GM23338 (cell line): ENCODE results near the gene TUFT1. TPM values are rescaled to one million over a fixed set of nuclear protein-coding genes. Genes with fewer than 3 reads are reported as not detected.
"Not testable (repeated sequence)": the region's sequence is repeated elsewhere in the genome, so short reads cannot be mapped to it uniquely, and the experiment has no call there.

Source experiments
- ATAC-seq: fragments of 200-7000 bp; cut with Tn5 transposase; 3 replicates; pipeline ENCODE4 v1.9.1; 2020
- DNase-seq: peaks from one replicate; pipeline ENCODE4 v3.0.0-alpha.2; 2015; ENCODE audit warnings: low spot score
- H2AFZ ChIP-seq: fragments of 200-600 bp; sonication (generic); 2 replicates; pipeline ENCODE4 v1.8.0; 2016; ENCODE audit warnings: antibody characterized with exemption, mild to moderate bottlenecking, moderate library complexity
- H3F3A ChIP-seq: fragments of 200-600 bp; sonication (generic); replicated peaks from 2 replicates; pipeline ENCODE4 v1.8.0; 2017; ENCODE audit warnings: antibody characterized with exemption, mixed run types, low read depth
- H3K27ac ChIP-seq: fragments of 200-600 bp; sonication (generic); 2 replicates; pipeline ENCODE4 v1.6.1; 2016; ENCODE audit warnings: low read depth
- H3K27me3 ChIP-seq: fragments of 200-600 bp; sonication (generic); 2 replicates; pipeline ENCODE4 v1.8.0; 2016; ENCODE audit warnings: mild to moderate bottlenecking, mixed run types, moderate library complexity; ENCODE audit not compliant: insufficient read depth
- H3K36me3 ChIP-seq: fragments of 200-600 bp; sonication (generic); 2 replicates; pipeline ENCODE4 v1.8.0; 2016; ENCODE audit warnings: mild to moderate bottlenecking; ENCODE audit not compliant: insufficient read depth
- H3K4me1 ChIP-seq: fragments of 200-600 bp; sonication (generic); 2 replicates; pipeline ENCODE4 v1.8.0; 2016; ENCODE audit warnings: mild to moderate bottlenecking, moderate library complexity; ENCODE audit not compliant: insufficient read depth
- H3K4me2 ChIP-seq: fragments of 200-600 bp; sonication (generic); 2 replicates; pipeline ENCODE4 v1.7.1; 2017; ENCODE audit warnings: mixed run types
- H3K4me3 ChIP-seq: fragments of 200-600 bp; sonication (generic); 2 replicates; pipeline ENCODE4 v1.6.1; 2016; ENCODE audit warnings: mixed run types
- H3K79me2 ChIP-seq: fragments of 200-600 bp; sonication (generic); replicated peaks from 2 replicates; pipeline ENCODE4 v1.8.0; 2017; ENCODE audit warnings: mild to moderate bottlenecking; ENCODE audit not compliant: insufficient read depth
- H3K9me2 ChIP-seq: fragments of 200-600 bp; sonication (generic); 2 replicates; pipeline ENCODE4 v1.8.0; 2017; ENCODE audit not compliant: insufficient read depth
- H4K20me1 ChIP-seq: fragments of 200-600 bp; sonication (generic); replicated peaks from 2 replicates; pipeline ENCODE4 v1.8.0; 2017; ENCODE audit warnings: mild to moderate bottlenecking; ENCODE audit not compliant: insufficient read depth
- H3K27ac Mint-ChIP-seq: 2 replicates; pipeline ENCODE4 v1.8.0; 2020; ENCODE audit warnings: inconsistent platforms, mild to moderate bottlenecking, moderate library complexity, mixed read lengths
- H3K27me3 Mint-ChIP-seq: 3 replicates; pipeline ENCODE4 v1.8.0; 2022; ENCODE audit warnings: low read depth, mild to moderate bottlenecking, moderate library complexity, mixed read lengths, inconsistent platforms; ENCODE audit not compliant: insufficient read depth, poor library complexity
- H3K36me3 Mint-ChIP-seq: 3 replicates; pipeline ENCODE4 v1.8.0; 2021; ENCODE audit warnings: low read depth, mild to moderate bottlenecking, inconsistent platforms, moderate library complexity, mixed read lengths
- H3K4me1 Mint-ChIP-seq: 3 replicates; pipeline ENCODE4 v1.8.0; 2020; ENCODE audit warnings: mild to moderate bottlenecking, inconsistent platforms, mixed read lengths
- H3K4me3 Mint-ChIP-seq: 3 replicates; pipeline ENCODE4 v1.8.0; 2021; ENCODE audit warnings: moderate library complexity, mild to moderate bottlenecking, inconsistent platforms, mixed read lengths
- H3K9me3 Mint-ChIP-seq: 3 replicates; pipeline ENCODE4 v1.8.0; 2020; ENCODE audit warnings: moderate library complexity, mild to moderate bottlenecking, inconsistent platforms, mixed read lengths
- CREB1 ChIP-seq: fragments of 250-450 bp; sonication (Bioruptor Pico); IDR thresholded peaks from 2 replicates; pipeline ENCODE4 v1.5.0; 2020; ENCODE audit warnings: low read depth, mild to moderate bottlenecking, moderate library complexity
- EZH2 ChIP-seq: fragments of 200-600 bp; sonication (generic); IDR thresholded peaks from one replicate; pipeline ENCODE4 v1.8.0; 2017; ENCODE audit warnings: antibody characterized with exemption, mild to moderate bottlenecking, low read depth; ENCODE audit not compliant: unreplicated experiment
- EZH2phosphoT487 ChIP-seq: fragments of 200-600 bp; sonication (generic); IDR thresholded peaks from one replicate; pipeline ENCODE4 v1.8.1; 2018; ENCODE audit warnings: antibody characterized with exemption; ENCODE audit not compliant: unreplicated experiment
- JUNB ChIP-seq: IDR thresholded peaks from one replicate; pipeline ENCODE4 v1.6.1; 2016; ENCODE audit warnings: antibody characterized with exemption; ENCODE audit not compliant: unreplicated experiment
- NANOG ChIP-seq: IDR thresholded peaks from 2 replicates; pipeline ENCODE4 v1.6.1; 2016; ENCODE audit warnings: antibody characterized with exemption, borderline replicate concordance
- POLR2AphosphoS5 ChIP-seq: IDR thresholded peaks from 2 replicates; pipeline ENCODE4 v1.6.1; 2016; ENCODE audit warnings: antibody characterized with exemption, low read depth
- STAT1 ChIP-seq: IDR thresholded peaks from one replicate; pipeline ENCODE4 v1.6.1; 2016; ENCODE audit warnings: antibody characterized with exemption; ENCODE audit not compliant: unreplicated experiment
- ZNF114 ChIP-seq: fragments of 250-450 bp; sonication (Bioruptor Pico); IDR thresholded peaks from 2 replicates; pipeline ENCODE4 v1.5.0; 2020; ENCODE audit warnings: mild to moderate bottlenecking, moderate library complexity
- ZNF331 ChIP-seq: fragments of 250-450 bp; sonication (Bioruptor Pico); IDR thresholded peaks from 2 replicates; pipeline ENCODE4 v1.5.0; 2020; ENCODE audit warnings: low read depth, mild to moderate bottlenecking, moderate library complexity
- polyA plus RNA-seq: library from polyadenylated mRNA; unstranded; fragments of >200 nt; fragmentation: Nextera tagmentation; extraction: Ambion mirVana; gene quantifications from 2 replicates; pipeline ENCODE4 v1.2.1, GENCODE V29; 2016
- total RNA-seq: library from RNA; depleted of rRNA; stranded (reverse); fragments of >200 nt; shearing (Covaris generic); gene quantifications from 2 replicates; pipeline ENCODE4 v1.2.3, GENCODE V29; 2014
- TF ChIP-seq, protein P1 (sequence below), 2 experiments: fragments of 200-600 bp in 1 of 2; sonication (generic) in 1 of 2; conservative IDR thresholded peaks; 2 replicates each; pipeline versions ENCODE4 v1.5.1 to v1.6.1; 2016 to 2017; ENCODE audit warnings: antibody characterized with exemption in 2 of 2, low read depth in 2 of 2, mild to moderate bottlenecking in 2 of 2, moderate library complexity in 1 of 2
- TF ChIP-seq, protein P2 (sequence below): IDR thresholded peaks from 2 replicates; pipeline ENCODE4 v1.6.1; 2016; ENCODE audit warnings: antibody characterized with exemption
- TF ChIP-seq, protein P3 (sequence below): IDR thresholded peaks from one replicate; pipeline ENCODE4 v1.6.1; 2018; ENCODE audit warnings: antibody characterized with exemption; ENCODE audit not compliant: unreplicated experiment

The TUFT1 gene
- total and polyA plus RNA-seq, 2 experiments from 2014 or later: 6.0 to 11.9 TPM

DNA sequence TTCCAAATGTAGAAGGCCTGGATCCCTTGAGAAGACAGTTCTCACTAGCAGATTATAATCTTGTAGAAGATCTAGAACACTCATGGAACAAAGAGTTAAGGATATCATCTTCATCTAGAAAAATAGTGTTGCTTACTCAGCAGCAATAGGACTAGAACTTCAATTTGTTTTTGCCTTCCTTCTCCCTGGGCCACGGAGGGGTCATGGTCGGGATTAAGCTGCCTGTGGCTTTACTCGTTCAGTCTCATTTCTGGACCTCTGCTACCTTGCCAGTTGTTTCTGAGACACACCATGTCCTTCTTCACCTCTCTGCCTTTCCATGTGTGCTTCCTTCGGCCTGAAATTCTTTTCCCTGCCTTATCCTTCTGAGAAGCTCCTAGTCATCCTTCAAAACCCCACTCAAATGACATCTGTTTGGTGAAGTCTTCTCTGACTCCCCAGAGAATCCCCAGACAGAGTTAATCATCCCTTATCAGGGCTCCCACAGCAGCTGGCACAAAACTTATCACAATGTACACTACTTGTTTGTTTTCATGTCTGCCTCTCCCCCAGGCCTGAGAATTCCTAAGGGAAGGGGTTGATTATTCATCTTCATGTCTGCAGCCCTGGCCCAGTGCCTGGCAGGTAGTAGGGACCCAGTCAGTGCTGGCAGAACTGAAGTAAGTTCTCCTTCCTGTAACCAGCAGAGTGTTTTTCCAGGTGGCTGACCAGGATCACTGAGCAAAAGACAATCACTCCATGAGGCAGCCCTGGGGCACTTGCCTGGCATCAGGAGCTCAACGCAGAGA is 56.3 kb downstream of the TUFT1 start:
- Histone ChIP-seq H3K4me3 (no peak overlapping the region), H3K79me2 (no peaks in the 10 kb centered on the region), H3F3A (no peaks in the 10 kb centered on the region), H3K27me3 (0 out of 2 replicates have a peak, but pooled peaks cover 5% of the 10 kb centered on the region), H3K9me2 (no peaks in the 10 kb centered on the region), H2AFZ (no peak overlapping the region), H3K27ac (no peak overlapping the region), H3K4me1 (no peaks in the 10 kb centered on the region), H4K20me1 (no peaks in the 10 kb centered on the region), H3K36me3 (no peaks in the 10 kb centered on the region), H3K4me2 (no peak overlapping the region)
- Mint-ChIP-seq H3K4me3 (no peak overlapping the region; the same call in 2 of the 3 replicates), H3K36me3 (peaks cover 3% of the 10 kb centered on the region; the same call in 1 of the 3 replicates), H3K27me3 (peaks cover 6% of the 10 kb centered on the region), H3K4me1 (peaks cover 6% of the 10 kb centered on the region), H3K27ac (no peak overlapping the region), H3K9me3 (peaks cover 6% of the 10 kb centered on the region)
- DNase-seq (no peak), ATAC-seq (no peak)
- TF ChIP-seq NANOG: no peak
- no peak for TF ChIP-seq STAT1
- TF ChIP-seq POLR2AphosphoS5: no peak

DNA sequence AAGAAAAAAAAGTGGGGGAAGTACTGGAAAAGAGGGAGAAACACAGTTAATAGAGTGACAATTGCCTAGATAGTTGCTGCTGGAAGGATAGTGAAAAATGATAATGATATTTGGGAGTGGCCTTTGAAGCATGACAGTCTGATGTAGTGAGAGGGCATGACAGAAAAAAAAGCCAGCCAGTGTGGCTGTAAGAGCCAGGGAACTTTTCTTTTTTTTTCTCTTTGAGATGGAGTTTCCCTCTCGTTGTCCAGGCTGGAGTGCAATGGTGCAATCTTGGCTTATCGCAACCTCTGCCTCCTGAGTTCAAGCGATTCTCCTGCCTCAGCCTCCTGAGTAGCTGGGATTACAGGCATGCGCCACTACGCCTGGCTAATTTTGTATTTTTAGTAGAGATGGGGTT is 62.4 kb downstream of the TUFT1 start:
- not testable (repeated sequence) for H3K4me1 ChIP-seq, H3K4me1 Mint-ChIP-seq, H3K9me2 ChIP-seq, H3K4me3 Mint-ChIP-seq, DNase-seq, ATAC-seq, H3F3A ChIP-seq, H3K36me3 Mint-ChIP-seq, H3K27me3 ChIP-seq, H3K4me2 ChIP-seq, H3K27me3 Mint-ChIP-seq, H3K79me2 ChIP-seq, H3K4me3 ChIP-seq, H3K36me3 ChIP-seq, H3K27ac ChIP-seq, H4K20me1 ChIP-seq, H3K27ac Mint-ChIP-seq, H2AFZ ChIP-seq
- H3K9me3 Mint-ChIP-seq: peaks cover 13% of the 10 kb centered on the region

DNA sequence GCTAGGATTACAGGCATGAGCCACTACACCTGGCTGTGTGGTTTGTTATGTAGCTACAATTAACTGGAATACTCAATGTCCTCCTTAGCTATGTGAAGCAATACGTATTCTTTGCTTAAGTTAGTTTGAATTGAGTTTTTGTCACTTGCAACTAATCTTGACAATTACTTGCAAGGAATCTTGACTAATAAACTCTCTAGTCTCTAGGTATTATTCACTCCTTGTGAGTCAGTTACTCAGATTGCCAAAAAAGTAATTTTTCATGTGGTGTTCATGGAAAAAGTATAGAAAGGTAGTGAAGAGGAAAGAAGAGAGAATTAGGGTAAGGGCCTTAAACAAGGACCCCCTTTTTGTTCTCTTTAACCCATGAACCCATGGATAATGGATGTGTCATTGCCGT is 64.2 kb downstream of the TUFT1 start:
- H3K27ac Mint-ChIP-seq: no peak overlapping the region
- no peak overlapping the region for H3K4me2 ChIP-seq
- no peaks in the 10 kb centered on the region for H3F3A ChIP-seq
- no peaks in the 10 kb centered on the region for H3K36me3 Mint-ChIP-seq
- no peak for ATAC-seq
- DNase-seq: no peak
- no peaks in the 10 kb centered on the region for H3K79me2 ChIP-seq
- no peaks in the 10 kb centered on the region for H3K36me3 ChIP-seq
- no peak overlapping the region for H3K4me3 Mint-ChIP-seq
- H2AFZ ChIP-seq: no peak overlapping the region
- no peaks in the 10 kb centered on the region for H3K9me2 ChIP-seq
- peaks cover 3% of the 10 kb centered on the region; the same call in 1 of the 3 replicates for H3K4me1 Mint-ChIP-seq
- no peaks in the 10 kb centered on the region for H3K4me1 ChIP-seq
- H3K27me3 Mint-ChIP-seq: peaks cover 4% of the 10 kb centered on the region
- no peaks in the 10 kb centered on the region for H4K20me1 ChIP-seq
- peaks cover 8% of the 10 kb centered on the region; the same call in 2 of the 3 replicates for H3K9me3 Mint-ChIP-seq
- H3K27ac ChIP-seq: no peak overlapping the region
- H3K4me3 ChIP-seq: no peak overlapping the region
- H3K27me3 ChIP-seq: no peaks in the 10 kb centered on the region
- TF ChIP-seq EZH2 (no peak), CREB1 (CRISPR knock-in tag) (no peak), POLR2AphosphoS5 (no peak), ZNF114 (CRISPR knock-in tag) (no peak), EZH2phosphoT487 (no peak), STAT1 (no peak), JUNB (no peak), ZNF331 (CRISPR knock-in tag) (no peak)
- TF ChIP-seq, protein P1, sequence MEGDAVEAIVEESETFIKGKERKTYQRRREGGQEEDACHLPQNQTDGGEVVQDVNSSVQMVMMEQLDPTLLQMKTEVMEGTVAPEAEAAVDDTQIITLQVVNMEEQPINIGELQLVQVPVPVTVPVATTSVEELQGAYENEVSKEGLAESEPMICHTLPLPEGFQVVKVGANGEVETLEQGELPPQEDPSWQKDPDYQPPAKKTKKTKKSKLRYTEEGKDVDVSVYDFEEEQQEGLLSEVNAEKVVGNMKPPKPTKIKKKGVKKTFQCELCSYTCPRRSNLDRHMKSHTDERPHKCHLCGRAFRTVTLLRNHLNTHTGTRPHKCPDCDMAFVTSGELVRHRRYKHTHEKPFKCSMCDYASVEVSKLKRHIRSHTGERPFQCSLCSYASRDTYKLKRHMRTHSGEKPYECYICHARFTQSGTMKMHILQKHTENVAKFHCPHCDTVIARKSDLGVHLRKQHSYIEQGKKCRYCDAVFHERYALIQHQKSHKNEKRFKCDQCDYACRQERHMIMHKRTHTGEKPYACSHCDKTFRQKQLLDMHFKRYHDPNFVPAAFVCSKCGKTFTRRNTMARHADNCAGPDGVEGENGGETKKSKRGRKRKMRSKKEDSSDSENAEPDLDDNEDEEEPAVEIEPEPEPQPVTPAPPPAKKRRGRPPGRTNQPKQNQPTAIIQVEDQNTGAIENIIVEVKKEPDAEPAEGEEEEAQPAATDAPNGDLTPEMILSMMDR (conservative IDR thresholded peaks at IDR 0.05; ENCODE audit: low read depth in 2 of 2): no peak
- TF ChIP-seq, protein P2, sequence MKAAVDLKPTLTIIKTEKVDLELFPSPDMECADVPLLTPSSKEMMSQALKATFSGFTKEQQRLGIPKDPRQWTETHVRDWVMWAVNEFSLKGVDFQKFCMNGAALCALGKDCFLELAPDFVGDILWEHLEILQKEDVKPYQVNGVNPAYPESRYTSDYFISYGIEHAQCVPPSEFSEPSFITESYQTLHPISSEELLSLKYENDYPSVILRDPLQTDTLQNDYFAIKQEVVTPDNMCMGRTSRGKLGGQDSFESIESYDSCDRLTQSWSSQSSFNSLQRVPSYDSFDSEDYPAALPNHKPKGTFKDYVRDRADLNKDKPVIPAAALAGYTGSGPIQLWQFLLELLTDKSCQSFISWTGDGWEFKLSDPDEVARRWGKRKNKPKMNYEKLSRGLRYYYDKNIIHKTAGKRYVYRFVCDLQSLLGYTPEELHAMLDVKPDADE: no peak
- TF ChIP-seq, protein P3, sequence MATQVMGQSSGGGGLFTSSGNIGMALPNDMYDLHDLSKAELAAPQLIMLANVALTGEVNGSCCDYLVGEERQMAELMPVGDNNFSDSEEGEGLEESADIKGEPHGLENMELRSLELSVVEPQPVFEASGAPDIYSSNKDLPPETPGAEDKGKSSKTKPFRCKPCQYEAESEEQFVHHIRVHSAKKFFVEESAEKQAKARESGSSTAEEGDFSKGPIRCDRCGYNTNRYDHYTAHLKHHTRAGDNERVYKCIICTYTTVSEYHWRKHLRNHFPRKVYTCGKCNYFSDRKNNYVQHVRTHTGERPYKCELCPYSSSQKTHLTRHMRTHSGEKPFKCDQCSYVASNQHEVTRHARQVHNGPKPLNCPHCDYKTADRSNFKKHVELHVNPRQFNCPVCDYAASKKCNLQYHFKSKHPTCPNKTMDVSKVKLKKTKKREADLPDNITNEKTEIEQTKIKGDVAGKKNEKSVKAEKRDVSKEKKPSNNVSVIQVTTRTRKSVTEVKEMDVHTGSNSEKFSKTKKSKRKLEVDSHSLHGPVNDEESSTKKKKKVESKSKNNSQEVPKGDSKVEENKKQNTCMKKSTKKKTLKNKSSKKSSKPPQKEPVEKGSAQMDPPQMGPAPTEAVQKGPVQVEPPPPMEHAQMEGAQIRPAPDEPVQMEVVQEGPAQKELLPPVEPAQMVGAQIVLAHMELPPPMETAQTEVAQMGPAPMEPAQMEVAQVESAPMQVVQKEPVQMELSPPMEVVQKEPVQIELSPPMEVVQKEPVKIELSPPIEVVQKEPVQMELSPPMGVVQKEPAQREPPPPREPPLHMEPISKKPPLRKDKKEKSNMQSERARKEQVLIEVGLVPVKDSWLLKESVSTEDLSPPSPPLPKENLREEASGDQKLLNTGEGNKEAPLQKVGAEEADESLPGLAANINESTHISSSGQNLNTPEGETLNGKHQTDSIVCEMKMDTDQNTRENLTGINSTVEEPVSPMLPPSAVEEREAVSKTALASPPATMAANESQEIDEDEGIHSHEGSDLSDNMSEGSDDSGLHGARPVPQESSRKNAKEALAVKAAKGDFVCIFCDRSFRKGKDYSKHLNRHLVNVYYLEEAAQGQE: no peak
